NCI-H446 treated with DMSO at 0.1 percent for 48 hours (cell line): ENCODE data around the gene TBC1D1.
"Not testable (repeated sequence)": the region's sequence is repeated elsewhere in the genome, so short reads cannot be mapped to it uniquely, and the experiment has no call there.

Experiments used
- DNase-seq: peaks from one replicate; lab custom pipeline; 2025; lab: John Stamatoyannopoulos, UW

Gene TBC1D1

DNA sequence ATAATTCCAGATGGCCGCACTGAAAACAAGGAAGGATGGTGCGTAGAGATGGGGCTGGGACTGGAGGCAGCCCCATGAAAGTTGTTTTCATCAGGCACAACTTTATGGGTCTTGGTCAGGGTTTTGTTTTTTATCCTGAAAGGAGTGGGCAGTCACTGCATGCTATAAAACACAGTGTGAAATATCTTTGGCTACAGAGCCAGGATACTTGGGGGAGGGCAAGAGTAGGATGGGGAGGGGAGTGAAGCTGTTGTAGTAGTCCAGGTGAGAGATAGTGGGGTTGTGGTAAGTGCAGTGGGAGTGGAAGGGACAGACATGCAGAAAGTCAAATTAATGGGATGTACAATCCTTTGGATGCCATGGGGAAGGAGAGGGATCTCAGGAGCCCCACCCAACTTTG, 125.8 kb downstream of the TBC1D1 start:
- DNase-seq: no peak

DNA sequence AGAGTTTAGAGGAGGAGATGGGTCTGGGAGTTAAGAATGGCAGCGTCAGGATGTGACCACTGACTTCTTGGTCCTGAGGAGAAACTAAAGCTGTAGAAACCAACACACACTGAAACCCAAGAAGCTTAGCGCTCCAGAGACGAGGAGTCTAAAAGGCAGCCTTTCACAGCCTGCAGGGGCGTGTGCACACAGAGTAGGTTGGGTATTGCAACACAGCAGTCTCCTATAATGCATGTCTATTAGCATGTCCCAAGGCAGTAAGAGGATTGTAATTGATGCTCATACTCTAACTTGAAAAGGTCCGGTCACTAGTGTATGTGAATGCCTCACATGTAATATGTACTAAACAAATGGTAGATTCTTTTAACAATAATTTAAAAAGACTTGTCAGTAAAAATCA, 126.7 kb downstream of the TBC1D1 start:
- no peak for DNase-seq

DNA sequence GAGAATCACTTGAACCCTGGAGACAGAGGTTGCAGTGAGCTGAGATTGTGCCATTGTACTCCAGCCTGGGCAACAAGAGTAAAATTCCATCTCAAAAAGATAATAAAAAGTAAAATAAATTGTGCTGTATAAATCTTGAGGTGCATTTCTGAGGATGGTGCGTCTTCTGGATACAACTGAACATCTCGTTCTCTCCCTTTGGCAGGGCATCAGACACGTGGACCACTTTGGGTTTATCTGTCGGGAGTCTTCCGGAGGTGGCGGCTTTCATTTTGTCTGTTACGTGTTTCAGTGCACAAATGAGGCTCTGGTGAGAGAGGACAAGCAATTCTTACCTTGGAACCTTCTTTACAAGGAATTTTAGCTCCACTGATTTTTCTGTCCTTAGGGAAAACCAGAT, 129.5 kb downstream of the TBC1D1 start:
- DNase-seq: no peak

DNA sequence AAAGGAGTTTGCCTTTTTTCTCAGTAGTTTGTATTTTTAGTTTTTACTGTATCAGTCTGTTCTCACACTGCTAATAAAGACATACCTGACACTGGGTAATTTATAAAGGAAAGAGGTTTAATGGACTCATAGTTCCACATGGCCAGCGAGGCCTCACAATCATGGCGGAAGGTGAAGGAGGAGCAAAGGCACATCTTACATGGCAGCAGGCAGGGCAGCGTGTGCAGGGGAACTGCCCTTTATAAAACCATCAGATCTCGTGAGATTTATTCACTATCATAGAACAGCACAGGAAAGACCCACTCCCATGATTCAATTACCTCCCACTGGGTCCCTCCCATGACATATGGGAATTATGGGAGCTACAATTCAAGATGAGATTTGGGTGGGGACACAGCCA, 130.1 kb downstream of the TBC1D1 start:
- DNase-seq: not testable (repeated sequence)

DNA sequence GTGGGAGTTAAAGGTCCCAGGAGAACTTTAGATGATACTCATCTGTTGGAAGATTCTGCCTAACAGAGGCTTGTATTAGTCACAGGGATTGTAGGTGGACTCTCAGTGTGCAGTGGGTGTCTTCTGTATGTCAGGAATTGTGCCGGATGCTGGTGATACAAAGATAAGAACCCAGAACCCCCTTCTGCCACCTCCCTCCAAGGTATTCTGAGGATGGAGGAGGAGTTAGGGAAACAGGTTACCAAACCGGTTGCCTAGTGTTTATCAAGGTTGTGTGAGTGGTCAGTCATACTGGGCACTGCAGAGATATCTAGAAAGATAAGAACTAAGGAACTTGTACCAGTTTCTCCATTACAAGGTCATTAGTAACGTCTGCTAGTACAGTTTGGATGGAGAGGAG, 130.9 kb downstream of the TBC1D1 start:
- no peak for DNase-seq

DNA sequence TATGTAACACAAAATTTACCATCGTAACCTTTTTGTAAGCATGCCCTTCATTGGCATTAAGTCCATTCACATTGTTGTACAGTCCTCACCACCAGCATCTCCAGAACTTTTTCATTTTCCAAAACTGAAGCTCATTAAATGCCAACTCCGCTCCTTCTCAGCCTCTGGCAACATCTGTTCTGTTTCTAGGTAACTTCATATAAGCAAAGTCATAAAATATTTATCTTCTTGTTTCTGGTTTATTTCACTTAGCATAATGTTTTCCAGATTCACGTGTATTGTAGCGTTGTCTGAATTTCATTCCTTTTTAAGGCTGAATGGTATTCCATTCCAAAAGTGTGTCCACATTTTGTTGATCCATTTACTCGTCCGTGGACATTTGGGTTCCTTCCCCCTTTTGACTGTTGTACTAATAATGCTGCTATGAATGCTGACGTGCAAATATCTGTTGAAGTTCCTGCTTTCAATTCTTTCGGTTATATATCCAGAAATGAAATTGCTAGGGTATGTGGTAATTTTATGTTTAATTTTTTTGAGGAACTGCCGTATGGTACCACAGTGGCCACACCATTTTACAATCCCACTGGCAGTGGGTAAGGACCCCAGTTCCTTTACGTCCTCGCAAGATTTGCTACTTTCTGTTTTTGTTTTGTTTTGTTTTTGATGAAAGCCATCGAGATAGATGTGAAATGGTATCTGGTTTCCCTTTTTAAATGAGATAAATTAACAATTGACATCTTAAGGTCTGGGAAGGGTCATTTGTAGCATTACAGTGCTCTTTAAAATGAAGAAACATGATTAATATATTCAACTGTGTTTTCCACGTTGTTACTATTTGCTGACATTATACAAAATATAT, 132.7 kb downstream of the TBC1D1 start:
- no peak for DNase-seq

DNA sequence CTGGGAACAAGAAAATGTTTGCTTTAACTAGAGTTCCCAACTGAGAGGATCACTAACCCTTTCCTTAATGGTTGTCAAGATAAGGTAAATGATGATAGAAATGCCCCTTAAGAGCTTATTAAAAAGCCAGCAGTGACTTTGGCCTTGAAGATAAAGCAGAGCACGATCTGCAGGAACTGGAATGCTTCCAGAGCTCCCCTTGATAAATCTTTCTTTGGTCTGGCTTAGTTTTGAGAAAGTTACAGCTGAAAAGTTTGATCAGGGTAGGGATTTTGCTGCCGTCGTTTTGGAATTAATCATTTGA, 133.3 kb downstream of the TBC1D1 start:
- no peak for DNase-seq

DNA sequence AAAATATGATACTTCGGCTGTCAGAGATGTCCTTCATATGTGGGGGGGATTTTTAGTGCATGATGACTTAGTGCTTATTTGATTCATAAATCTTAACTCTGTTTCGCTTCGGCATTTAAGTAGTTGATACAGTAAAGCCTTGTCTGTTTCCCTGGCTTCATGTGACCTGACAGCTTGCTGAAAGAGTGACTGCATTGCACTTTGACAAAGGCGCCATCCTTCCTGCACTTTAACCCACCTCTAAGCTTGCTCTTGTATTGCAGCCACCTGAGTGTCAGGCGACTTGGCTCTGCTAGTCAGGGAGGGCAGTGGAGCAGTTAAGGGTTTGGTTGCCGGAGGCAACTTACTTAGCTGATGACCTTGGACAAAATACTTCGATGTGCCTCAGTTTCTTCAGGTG, 134.8 kb downstream of the TBC1D1 start:
- DNase-seq: no peak

DNA sequence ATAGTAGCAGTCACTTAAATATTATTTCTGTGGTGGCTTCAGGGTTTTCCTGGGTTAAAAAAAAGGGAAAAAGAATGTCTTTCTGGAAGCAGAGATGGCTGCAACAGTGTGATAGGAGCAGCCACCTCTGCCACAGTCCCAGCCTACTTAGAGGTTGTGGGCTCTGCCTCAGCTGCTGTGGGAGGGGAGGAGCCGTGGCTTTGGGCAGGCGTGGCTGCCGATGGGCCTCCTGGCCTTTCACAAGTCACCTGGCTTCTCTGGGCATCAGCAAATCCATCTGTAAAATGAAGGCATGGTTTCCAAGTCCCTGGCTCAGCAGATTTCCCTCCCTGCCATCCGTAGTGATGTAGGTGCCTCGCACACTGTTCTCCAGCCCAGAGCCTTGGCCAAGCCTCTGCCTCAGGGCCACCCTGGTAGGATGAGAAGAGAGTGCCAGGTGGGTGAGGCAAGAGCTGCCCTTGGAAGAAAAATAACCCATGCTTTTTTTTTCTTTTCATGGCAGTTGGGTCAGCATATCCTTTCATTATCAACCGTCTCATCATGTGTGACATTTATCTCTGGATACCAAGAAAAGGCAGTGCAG, 135.4 kb downstream of the TBC1D1 start:
- no peak for DNase-seq

DNA sequence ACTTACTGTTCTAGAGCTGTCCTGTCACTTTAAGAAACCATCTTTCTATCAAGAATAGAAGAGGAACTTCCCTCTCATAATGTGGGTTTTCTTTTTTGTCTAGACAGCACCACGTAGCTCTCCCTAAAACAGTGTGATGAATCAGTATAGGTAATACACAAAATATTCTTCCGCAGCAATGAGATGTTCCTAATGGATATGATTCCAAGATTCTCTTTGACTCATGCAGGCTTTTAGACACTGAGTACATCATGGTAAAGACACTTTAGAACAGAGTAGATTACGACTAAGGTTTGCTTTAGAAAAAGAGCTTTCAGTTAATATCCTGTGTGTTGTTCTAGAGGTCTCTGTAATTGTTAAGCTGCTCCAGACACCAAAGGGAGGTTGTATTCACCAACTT, 139.1 kb downstream of the TBC1D1 start:
- DNase-seq: no peak

DNA sequence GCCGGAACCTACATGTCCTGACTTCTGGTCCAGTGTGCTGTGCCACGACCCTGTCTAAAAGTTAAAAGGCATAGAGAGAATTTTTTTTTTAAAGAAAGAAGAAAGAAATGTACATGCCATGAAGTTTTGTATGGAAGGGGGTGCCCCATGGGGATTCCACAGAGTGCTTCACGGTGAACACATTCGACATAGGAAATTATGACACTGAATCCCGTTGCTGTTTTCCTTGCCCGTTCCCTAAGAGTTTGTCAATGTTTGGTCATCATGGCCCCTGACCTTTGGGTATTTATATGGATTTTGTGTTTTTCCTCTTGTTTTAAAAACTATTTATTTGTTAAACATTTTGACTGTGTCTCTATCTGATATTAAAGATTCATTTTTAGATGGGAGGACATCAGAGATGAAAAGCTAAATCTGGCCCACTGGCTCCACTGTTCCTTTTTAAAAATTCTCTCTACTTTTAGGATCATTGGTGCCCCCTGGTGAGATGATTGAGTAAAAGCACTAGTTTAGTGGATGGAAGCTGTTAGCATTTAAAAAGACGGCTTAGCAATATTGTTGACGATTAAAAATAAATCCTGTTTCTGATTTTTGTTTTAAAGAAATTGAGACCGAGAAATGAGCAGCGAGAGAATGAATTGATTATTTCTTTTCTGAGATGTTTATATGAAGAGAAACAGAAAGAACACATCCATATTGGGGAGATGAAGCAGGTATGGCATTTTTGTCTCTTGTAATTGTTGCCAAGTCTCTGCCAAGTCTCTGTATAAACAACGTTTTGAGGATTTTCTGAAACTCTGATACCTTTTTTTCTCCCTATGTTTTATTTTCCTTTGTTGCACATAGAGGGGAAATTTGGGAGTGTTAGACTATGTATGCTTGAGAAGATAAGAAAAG, 144.3 kb downstream of the TBC1D1 start:
- peak; percentile 25 for DNase-seq

DNA sequence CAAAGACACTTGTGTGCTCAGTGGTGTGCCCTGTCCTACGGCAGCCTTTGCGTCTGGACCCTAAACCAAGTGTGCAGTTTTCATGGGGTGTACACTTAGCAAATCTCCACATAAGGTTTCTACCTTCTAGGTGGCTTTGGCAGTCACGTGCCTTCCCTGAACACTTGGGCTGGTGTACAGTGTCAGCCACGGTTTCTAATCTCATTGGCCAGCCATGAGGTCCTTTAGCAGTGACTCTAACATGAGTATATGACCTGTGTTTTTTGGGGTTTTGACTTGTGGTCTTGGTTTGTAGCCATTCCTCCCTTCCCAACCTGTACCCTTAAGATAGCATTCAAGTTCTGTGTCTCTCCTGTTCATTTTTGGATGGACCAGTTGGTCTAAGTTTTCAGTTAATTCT, 145.7 kb downstream of the TBC1D1 start:
- DNase-seq: no peak

DNA sequence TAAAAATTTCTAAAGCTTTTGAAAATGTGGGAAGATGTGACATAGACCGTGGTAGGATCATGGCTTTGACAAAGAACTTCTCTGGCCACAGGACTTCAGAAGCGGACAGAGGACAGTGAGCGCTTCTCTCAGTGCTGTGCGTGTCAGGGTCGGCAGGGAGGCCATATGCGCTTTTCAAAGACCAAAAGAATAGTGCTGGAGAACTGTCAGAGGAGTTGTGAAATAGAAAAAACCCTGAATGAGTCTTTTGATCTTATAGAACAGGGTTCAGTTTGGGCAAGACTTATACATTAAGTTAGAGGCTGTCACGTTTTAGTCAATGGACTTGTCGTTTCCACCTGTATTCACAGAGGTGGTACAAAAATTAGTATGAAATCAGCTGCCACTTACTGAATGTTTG, 146.7 kb downstream of the TBC1D1 start:
- DNase-seq: no peak

DNA sequence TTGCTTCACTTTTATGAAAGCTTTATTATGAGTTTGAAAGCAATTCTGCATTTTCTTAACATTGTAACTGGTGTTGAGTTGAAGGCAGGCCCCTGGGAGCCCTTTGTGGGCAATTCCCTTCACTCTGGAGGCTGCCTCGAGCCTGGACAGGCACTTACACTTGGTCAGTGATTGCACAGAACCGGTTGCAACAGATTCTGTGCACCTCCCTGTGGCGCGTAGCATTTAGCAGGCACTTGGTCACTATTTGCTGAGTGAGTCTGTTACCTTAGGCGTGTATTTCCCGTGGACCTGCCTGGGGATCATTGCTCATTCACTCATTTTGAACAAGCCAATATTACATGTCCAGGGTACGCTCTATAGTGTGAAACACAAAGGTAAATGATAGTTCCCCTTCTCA, 149.7 kb downstream of the TBC1D1 start:
- no peak for DNase-seq

DNA sequence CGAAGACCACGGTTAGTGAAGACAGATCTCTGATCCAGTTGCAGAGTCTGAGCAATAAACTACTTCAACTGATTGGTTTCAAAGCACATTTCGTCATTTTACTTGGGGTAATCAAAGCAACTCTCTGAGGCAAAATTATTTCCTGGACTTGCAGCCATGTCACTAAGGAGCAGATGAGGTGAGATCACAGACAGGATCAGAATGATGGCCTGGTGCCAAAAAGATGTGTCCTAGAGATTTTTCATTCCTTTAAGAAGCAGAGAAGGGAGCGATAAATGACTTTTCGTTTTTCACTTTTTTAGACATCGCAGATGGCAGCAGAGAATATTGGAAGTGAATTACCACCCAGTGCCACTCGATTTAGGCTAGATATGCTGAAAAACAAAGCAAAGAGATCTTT, 153.2 kb downstream of the TBC1D1 start:
- no peak for DNase-seq

DNA sequence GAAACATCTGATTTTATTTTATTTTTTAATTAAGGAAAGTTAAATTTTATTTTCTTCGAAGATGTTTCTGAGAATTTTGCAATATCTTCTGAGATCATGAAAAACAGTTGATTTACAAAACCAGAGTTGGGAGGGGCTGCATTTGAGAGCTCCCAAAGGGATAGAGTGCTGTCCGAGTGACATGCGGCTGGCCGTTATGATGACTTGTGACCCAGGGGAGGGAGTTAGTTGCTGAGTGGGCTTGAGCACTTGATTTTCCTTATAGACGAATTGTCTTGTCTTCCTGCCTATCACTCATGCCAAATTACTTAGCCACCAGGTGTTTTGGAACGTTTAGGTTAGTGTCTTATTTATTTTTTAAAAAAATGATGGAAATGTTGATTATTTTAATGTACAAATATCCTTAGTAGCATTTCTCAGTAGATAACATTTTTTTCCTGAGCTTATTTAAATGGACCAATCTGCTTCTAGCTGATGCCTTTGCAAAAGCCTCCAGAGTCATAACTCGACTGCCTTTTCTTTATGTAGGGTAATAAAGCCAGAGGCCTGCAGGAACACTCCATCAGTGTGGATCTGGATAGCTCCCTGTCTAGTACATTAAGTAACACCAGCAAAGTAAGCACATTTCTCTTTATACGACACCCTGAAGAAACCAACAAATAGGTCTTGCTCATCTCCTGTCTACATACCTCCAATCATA, 154.6 kb downstream of the TBC1D1 start:
- DNase-seq: no peak

DNA sequence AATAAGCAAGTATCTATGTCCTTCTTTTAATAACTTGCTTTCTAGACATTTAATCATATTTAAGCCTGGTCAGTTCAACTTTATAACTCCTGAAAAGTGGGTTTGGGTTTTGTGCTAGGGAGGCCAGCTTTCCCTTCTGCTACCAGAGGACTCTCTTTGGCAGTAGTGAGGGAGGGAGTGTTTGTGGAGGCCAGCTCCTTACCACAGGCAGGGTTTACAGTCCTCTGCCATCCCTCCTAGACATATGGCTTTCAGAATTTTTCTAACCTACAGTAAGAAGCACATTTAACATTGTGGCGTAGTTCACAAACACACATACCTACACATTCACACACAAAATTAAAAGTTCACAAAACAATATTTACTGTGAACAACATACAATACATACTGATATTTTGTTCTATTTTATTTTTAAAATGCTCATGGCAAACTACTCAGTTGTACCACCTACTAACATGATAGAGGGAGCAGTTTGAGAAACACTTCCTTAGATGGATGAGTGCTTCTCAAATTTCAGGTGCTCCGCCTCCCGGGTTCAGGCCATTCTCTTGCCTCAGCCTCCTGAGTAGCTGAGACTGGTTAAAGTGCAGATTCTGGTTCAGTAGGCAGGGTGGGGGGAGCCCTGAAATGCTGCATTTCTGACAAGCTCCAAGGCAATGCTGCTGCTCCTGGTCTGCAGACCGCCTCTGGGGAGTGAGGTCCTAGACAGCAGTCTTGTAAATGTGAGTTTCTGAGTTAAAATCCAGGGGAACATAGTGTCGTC, 156.0 kb downstream of the TBC1D1 start:
- no peak for DNase-seq

DNA sequence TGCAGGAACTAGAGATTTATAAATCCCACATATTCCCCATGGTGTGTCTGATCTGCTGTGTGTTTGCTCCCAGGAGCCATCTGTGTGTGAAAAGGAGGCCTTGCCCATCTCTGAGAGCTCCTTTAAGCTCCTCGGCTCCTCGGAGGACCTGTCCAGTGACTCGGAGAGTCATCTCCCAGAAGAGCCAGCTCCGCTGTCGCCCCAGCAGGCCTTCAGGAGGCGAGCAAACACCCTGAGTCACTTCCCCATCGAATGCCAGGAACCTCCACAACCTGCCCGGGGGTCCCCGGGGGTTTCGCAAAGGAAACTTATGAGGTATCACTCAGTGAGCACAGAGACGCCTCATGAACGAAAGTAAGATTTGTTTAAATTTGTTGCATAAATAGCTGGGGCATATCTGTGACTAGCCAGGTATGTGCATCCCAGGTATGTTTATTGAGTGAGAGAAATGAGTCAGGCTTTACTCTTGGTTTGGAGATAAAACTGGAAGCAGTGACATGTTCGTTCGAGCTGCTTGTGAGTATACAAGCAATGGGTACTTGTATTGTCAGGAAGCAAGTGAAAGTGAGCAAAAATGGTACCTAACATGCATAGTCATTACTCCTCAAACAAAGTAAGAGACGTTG, 158.8 kb downstream of the TBC1D1 start:
- no peak for DNase-seq

DNA sequence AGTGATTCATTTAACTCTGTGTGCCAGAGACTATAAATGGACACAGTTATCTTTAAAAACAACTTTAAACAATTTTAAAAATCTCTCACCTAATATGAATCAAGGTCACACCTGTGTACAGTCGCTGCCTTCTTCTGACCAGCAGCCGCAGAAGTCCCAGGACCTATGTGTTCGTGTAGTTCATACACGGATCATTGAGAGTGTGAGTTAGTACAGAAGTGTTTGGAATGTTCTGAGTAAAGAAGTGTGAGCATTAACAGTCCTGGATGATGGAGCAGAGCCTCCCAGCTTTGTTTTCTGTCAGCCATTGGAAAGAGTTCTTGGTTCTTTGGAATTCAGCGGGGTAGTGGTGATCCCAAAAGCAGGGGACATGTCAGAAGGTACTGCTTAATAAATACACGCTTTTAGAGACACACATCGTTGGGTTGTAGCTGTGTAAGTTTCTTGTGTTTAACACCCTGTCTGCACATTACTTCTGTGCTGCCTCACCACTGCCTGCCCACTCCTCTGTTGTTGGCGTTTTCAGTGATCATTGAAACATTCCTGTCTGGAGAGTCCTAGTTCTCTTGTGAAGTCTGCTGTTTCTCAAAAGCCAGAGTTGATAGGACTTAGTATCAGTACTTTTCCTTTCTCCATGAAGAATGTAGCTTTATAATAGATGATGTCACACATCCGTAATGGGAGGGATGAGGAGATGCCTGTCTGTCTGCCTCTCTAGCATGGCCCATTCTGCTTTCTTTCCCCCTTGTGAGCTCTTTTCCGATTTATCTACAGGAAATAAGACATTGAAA, 159.9 kb downstream of the TBC1D1 start:
- DNase-seq: no peak

DNA sequence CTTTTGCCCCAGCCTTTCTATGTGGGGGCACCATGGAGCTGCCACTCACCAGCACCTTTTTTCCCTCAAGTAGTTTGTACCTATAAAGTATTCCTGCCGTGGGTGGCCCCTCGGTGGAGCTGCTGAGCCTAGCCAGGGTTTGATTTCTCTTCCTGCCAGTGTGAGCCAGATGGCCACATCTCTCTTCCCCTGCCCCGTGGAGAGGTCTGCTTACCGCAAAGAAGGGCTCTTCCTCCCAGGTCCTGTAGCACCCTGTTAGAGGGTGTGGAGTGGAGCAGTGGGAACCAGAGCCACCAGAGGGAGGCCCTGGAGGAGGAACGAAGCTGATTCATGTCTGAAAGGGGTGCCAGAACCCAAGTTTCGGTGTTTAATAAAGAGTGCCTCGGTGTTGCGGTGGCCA, 164.7 kb downstream of the TBC1D1 start:
- DNase-seq: no peak
